GM19328 (cell line): Measurements from ENCODE around the gene IFIH1.

Experiments
- ATAC-seq: cut with Tn5 transposase; IDR thresholded peaks from one replicate; pipeline ENCODE4 v1.9.1; 2021; ENCODE audit warnings: mild to moderate bottlenecking, moderate library complexity; ENCODE audit not compliant: unreplicated experiment

Gene IFIH1

DNA sequence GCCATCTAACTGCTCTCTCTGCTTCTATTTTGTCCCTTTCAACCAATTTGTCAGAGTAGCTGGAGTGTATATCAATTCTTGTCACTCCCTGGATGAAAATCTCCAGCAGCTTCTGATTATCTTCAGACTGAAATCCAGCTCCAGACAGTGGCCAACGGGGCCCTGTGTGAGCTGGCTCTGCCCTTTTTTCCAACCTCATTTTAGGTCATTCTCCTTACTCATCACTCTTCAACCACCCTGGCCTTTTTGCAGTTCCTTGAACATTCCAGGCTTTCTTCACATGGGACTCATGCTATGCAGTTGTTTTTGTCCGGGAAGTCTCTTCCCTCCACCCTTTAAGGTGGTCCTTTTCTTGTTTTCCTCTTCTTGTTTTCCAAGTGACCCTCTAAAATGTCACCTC is 59.8 kb downstream of the IFIH1 start:
- no peak for ATAC-seq

DNA sequence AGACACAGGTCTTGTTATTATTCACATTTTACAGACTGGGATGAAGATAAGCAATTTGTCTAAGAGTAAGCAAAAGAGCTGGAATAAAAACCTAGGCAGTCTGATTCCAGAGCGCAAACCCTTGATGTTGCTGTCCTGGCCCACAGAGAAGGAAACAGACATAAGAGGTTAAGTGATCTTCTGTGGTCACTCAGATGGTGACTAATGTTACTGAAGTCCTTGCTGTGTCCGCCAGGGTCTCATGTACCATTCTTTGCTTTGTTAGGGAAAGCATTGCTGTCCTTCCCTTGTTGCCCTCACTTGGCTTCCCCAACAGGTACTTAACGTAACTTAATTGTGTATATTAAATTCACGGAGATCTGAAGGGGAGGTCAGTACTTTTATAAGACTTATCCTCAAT is 60.3 kb downstream of the IFIH1 start:
- no peak for ATAC-seq

DNA sequence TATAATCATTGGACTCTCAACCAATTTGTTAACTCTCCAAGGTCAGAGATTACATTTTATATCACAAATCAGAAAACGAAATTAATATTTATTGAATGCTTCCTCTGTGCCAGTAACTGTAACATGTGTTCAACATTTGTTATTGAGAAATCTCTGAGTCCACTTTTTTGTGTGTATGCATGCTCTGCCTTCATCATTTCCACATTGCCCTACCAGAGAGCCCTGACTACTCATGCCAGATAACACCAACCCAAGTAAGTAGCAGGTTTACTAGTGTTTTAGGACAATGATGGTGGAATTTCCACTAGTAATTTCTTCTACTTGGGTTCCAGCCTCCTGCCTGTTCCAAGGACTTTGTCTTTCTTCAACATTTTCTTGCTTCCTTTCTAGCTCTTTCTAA is 61.1 kb downstream of the IFIH1 start:
- ATAC-seq = no peak

DNA sequence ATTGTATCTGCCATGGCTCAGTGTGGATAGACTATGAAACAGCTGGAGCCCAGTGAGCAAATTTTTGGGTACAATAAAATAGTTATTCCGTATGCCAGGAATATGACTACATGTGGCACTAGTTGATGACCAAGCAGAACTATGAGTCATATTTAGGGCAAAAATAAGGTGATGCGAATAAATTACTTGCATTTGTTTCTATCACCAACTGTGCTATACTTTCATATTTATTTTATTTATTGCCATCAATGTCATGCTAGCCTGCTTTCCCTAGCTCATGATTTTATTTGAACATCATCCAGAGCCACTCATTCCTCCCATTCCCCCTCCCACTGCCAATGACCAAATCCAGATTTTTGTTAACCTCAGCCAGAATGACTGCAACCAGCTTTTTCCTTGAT is 61.9 kb downstream of the IFIH1 start:
- no peak for ATAC-seq

DNA sequence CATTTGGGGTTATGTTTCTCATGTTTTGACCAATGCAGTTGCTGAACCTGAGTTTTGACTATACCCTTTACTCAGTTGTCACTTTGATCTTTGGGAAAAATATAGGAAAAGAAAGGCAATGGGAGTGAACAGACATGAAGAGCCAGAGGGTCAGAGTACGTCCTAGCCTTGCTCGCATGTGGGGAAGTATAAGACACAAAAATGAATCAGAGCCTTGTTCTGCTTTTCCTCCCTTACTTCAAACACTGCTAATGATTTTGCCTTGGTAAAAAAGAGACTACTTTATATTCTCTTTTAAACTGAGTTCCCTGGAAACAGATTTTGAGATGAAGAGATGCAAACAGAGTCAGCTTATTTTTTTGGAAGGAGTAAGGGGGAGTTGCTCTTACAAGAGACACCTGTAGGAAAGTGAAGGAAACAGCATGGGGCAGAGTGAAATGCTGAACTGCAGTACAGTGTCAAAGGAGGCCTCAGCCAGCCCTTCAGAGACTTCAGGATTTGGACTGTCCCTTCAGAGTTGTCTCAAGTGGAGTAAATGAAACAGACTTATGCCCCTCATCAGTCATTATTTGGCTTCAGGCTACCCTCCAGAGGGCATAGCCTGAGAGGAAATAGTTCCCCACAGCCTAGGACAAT is 64.1 kb downstream of the IFIH1 start:
- no peak for ATAC-seq

DNA sequence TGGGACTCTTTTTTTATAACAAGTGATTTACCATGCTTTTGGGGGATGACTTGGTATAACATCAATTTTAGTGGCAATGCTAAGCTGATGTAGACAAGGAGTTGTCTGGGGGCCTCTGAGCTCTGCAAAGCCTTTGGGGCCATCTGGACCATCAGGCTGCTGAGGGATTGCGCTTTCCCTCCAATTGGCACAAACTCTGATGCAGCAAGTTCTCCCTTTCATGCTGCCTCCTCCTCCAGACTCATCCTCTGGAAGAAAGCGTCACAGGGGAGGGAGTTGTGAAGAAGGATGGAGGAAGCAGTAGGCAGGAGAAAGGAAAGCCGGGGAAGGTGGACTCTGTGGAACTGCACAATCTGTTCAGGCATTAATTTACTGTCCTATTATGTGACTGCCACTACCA is 65.0 kb downstream of the IFIH1 start:
- no peak for ATAC-seq

DNA sequence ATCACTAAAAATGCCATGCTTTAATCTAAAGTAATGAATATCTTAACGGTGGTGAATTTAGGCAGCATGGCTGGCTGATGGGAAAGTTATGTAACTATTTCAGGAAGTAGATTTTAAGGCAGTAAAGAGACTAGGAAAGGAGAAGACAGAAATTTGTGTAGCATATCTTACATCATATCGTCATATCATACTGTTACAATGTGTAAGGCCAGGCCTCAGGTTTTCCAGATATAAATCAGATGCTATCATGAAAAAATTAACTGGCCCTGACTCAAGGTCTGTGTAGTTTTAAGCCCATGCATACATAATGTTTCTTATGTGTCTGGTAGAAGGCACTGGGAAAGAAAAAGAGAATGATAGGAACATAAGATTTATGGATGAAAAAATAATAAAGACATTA is 66.3 kb downstream of the IFIH1 start:
- no peak for ATAC-seq

DNA sequence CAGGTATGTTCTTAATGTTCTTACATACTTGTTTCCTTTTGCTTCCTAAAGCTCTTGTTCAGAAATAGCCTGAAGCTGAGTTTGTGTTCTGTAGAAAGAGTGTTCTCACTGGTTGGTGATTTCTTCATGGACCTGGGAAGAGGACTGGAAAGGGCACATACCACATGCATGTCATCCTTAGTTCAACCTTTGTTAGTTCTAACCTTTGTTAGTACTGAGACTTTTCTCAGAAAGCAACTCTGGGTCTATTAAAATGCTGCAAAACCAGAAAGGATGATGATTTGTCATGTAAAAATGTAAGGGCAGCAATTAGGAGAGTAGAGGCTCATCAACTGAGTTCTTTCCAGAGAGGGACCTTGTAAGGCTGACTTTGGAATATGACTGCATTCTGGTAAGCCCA is 72.7 kb downstream of the IFIH1 start:
- no peak for ATAC-seq

DNA sequence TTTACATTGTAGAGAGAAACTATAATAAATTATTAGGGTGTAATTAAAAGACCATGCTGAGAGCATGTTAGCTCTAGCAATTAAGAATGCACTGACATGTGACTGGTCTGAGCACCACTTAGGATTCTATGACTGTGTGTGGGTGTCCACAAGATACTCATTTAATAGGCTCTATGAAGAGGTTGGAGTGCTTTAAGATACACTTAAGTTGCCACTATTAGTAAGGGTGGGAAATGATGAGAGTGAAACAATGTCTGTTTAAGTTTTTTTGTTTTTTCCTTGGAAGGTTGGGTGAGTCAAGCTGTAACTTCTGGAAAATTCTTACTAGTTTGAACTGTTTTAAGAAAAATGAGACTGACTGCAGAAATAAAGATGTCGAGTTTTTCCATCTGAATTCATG is 73.4 kb downstream of the IFIH1 start:
- ATAC-seq = no peak

DNA sequence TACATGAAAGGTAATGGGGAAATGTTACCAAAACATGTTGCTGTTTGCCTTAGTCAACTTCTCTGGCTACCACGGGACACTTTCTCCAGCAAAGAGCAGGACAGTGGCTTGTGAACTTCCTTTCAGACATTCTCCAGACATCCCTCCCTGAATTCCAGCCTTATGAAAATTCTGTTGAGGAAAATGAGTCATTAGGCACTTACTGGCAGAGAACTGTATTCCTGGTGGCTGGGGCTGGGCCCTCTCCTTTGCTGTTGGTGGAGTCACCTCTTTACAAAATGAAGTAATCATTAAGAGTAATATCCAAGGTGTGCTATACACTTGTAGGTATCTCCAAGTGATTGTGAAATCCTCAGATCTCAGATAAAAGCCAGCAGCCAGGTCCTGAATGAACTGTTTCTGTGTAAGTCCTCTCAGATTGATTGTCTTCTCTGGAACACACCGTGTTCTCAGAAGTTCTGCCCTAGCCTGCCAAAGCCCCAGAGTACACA is 73.9 kb downstream of the IFIH1 start:
- no peak for ATAC-seq

DNA sequence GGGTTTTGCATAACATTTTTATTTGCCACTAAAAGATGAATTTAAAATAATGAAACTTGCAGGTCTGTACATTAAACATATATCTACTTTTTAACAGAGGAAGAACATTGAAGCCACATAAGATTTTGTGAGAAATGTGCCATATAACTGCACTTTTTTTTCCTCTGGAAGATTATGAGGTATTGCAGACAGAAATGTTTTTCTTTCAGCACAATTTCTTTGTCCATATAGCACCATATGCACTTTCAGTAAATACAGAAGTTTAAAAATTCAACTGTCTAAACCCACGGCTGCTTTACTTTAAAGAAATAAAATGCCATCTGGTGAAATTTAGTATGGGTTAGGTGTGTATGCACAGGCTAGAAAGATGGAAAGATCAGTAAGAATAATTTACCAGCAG is 74.8 kb downstream of the IFIH1 start:
- ATAC-seq = no peak

DNA sequence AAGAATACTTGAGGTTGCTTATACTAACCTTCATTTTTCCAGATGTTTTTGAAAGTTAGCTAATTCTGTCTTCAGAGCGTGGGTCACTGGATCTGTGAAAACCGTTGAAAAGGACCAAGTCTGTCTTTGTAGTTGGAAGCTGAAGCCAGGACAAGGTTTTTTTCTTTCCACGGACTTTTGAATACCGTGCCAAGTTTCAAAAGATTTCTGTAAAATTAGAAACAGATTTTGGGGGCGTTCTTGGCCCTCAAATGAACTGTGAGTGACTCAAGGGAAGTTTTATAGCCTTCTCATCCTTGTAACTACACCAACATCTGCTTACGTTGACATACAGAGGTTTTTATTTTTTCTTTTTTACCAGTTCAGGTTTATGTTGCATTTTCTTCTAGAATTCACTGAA is 75.2 kb downstream of the IFIH1 start, which contains the start of gene FAP:
TSS of gene FAP (minus strand) at position 152 of the 400 bp plus-strand sequence. CDS start at position 34, 118 bp downstream.
- ATAC-seq = no peak

DNA sequence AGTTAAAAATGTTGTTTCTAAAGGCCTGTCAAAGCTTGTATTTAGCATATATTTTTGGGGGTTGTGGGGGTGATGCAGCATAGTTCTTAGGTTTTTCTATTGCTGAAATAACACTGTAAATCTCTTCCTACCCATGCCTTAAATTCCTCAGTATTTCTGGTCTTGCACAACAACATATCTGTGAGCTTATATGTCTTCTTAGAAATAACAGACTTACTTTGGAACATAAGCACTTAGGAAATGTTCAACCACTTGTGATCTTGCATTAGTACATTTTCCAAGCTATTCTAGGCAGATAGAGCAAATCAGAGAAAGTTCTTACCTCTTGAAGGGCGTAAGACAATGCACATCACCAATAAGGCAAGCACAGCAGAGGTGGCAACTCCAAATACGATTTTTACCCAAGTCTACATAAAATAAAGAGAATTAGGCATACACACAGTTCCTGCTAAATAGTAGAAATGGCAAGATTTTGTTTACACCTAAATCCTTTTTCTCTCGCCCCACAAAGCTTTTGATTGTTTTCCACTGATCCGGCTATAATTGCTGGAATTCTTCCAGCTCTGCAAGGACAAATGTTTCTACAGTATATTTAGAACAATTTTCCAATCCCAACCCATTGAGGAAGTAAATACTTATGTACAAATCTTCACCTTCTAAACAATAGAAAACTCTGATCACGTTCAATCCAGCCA is 75.8 kb downstream of the IFIH1 start:
- no peak for ATAC-seq

DNA sequence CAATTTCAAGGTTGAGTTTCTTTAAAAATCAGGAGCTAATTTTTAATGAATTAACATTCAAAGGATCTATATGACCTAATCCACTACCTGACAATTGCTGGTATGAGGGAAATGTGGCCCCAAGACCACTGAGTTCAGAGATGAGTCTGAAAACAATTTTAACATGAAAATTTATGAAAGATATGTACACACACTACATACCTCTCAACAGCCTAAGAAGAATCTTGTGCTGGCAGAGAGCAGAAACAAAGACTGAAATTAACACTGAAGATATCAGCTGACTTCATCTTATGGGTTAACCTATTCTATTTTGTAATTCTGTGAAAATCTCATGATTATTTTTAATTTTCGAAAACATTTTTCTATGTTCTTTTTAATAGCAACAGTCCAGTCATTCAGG is 76.9 kb downstream of the IFIH1 start:
- no peak for ATAC-seq

DNA sequence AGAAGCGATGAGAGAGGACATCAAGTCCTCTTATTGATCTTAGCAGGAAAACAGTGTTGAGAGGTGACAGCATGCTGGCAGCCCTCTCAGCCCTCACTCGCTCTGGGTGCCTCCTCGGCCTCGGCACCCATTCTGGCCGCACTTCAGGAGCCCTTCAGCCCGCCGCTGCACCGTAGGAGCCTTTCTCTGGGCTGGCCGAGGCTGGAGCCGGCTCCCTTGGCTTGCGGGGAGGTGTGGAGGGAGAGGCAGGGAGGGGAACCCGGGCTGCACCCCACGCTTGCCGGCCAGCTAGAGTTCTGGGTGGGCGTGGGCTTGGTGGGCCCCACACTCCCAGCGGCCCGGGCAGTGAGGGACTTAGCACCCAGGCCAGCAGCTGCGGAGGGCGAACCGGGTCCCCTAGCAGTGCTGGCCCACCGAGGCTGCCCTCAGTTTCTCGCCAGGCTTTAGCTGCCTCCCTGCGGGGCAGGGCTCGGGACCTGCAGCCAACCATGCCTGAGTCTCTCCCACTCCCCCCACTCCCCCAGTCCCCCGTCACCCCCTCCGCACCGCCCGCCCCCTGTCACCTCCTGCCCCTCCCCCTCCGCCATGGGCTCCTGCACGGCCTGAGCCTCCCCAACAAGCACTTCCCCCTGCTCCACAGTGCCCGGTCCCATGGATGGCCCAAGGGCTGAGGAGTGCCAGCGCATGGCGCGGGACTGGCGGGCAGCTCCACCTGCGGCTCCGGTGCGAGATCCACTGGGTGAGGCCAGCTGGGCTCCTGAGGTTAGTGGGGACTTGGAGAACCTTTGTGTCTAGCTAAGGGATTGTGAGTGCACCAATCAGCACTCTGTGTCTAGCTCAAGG is 83.6 kb downstream of the IFIH1 start:
- no peak for ATAC-seq

DNA sequence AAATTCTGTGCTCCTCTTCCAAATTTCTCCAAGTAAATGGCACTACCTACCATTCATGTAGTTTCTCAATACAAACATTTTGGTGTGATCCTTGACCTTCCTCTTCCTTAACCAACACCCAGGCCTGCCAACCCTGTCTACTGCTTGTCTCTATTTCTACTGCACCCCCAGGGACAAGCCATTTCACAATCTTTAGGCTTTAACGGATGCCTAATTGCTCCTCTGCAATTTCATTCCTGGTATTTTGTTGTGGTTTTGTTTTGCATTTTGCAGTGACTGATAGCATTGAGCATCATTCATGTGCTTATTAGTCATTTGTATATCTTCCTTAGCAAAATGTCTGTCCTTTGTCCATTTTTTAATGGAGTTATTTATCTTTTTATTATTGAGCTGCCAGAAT is 85.3 kb downstream of the IFIH1 start:
- no peak for ATAC-seq

DNA sequence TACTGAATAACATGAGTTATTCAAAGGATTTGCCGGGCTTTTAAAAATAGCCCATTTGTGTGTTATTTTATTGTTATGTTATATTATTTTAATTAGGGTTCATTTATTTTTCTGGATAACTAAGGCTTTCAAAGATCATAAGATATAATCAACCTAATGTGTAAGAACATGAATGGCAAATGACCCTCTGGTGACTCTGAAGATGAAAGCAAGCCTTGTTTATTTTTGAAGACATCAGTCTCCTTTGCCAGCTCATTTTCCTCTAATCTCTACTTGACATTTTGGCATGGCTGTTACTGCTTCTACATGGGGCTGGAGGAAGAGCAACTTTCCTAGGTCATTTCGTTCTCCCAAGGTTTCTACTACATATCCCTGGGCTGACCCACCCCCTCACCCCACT is 85.8 kb downstream of the IFIH1 start:
- ATAC-seq = no peak

DNA sequence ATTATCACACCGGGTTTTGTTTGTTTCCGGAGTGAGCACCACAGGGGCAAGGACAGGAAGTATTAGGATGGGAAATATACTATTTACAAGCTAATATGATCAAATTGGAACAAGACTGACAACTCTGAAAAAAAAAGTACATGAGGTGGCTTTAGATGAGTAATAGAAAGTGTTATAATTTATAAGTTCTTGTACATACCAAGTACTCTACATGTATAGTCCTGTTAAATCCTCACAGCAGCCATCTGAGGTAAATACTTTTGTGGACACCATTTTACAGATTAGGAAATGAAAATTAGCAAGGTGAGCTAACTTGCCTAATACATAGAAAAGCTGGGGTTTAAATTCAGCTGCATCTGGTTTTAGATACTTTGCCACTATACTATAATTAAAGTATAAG is 86.5 kb downstream of the IFIH1 start:
- ATAC-seq = no peak

DNA sequence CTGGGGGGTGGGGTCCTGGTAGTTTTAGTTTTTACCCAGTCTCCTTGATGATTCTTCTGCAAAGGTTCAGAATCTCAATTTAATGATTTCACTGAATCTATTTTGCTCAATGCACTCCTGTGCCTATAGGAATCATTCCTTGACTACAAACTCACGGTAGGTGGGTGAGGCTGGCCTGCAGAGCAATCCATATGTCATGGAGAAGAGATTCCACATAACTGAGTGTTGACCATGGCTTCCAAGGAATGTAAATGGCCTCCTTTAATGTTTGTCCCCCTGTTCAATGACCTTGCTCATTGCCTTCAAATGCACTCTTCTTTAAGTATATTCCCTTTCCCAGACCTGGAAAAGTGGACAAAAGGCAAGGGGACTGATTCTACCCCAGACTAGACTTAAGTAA is 87.7 kb downstream of the IFIH1 start:
- no peak for ATAC-seq

DNA sequence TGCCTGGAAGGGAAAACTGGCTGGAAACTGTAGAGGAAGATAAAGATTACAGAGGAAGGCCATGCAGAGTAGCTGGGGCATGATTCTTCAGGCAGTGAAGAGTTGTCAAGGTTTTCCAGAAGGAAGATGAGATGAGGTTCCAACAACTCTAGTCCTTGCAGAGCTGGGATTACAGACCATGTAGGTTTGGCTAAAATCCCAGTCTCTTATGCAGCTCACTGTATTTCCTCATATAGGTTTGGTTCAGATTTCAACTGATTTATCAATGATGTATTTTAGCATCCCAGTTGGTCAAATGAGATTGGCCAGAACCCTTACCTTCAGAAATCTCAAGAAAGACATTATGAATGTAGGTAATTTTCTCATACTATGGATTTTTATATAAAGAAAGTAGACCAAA is 91.6 kb downstream of the IFIH1 start:
- no peak for ATAC-seq

DNA sequence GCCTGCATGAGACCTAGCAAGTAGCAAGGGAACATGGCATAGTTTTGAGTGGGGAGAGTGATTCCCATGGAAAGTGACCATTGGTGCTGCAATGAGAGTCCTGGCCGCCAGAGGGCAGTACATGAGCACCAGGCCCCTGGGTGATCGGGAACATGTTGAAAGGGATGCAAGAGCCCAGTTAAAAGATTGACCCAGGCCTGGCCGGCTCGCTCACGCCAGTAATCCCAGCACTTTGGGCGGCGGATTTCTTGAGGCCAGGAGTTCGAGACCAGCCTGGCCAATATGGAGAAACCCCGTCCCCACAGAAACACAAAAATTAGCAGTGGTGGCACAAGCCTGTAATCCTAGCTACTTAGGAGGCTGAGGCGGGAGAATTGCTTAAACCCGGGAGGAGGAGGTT is 97.4 kb downstream of the IFIH1 start:
- ATAC-seq = peak; percentile 84

DNA sequence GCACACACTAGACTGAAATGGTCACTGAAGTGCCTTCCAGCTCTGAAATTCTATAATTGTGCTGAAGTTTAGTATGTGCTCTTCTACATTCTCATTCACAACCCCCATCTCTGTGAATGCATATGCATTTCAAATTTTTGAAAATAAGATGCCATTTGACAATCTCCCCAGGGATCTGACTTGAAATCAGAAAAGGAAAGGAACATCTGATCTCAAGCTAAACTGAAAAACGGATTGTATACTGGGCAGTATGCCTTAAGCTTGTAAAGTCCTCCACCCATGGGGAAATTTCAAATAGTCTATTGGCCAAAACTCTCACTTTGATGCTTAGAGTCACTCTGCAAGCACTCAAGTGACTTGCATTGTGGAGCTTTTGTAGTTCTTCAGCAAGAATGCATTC is 98.1 kb downstream of the IFIH1 start:
- ATAC-seq = no peak
